Measurements from ENCODE around the gene CFAP90. TPM values are rescaled to one million over a fixed set of nuclear protein-coding genes. Genes with fewer than 3 reads are reported as not detected.

Gene CFAP90
- polyA plus RNA-seq, 1 donor from 2014 or later = 0.45 TPM

- Histone ChIP-seq H3K9ac (ENCODE audit: low read length) (no peak overlapping the region), H3K9me2 (ENCODE audit: insufficient read depth, low read length) (no peaks in the 10 kb centered on the region), H3K79me2 (replicated peaks; ENCODE audit: insufficient read depth, low read length) (no peaks in the 10 kb centered on the region), H3K27me3 (ENCODE audit: insufficient read depth, low read depth, low read length) (no peaks in the 10 kb centered on the region), H3K27ac (ENCODE audit: low read length) (no peak overlapping the region), H4K20me1 (ENCODE audit: insufficient read depth) (no peaks in the 10 kb centered on the region), H3F3A (ENCODE audit: insufficient read depth, low read length, poor library complexity, severe bottlenecking) (no peaks in the 10 kb centered on the region), H3K4me2 (ENCODE audit: low read length) (no peak overlapping the region), H3K36me3 (ENCODE audit: insufficient read depth, low read length) (no peaks in the 10 kb centered on the region), H2AFZ (ENCODE audit: low read depth, low read length) (no peak overlapping the region), H3K9me3 (ENCODE audit: low read length) (no peaks in the 10 kb centered on the region), H3K4me3 (ENCODE audit: low read length) (no peak overlapping the region)
- no peak for TF ChIP-seq POLR2AphosphoS5 (IDR thresholded peaks at IDR 0.05)
- TF ChIP-seq SMC3 (conservative IDR thresholded peaks at IDR 0.05; ENCODE audit: poor library complexity) = no peak
- no peak for TF ChIP-seq RAD21 (conservative IDR thresholded peaks at IDR 0.05)
- no peak for TF ChIP-seq REST (IDR thresholded peaks at IDR 0.05; ENCODE audit: borderline replicate concordance)
- no peak for TF ChIP-seq EZH2 (IDR thresholded peaks at IDR 0.05; ENCODE audit: borderline replicate concordance, insufficient read depth, low read length, poor library complexity, severe bottlenecking)
- no peak for TF ChIP-seq MXI1 (conservative IDR thresholded peaks at IDR 0.05; ENCODE audit: poor library complexity, severe bottlenecking)
- TF ChIP-seq EP300 (conservative IDR thresholded peaks at IDR 0.05; ENCODE audit: poor library complexity, severe bottlenecking) = no peak
- no peak for TF ChIP-seq CTCF (IDR thresholded peaks at IDR 0.05; ENCODE audit: poor library complexity, severe bottlenecking)
- no peak for TF ChIP-seq TAF1 (IDR thresholded peaks at IDR 0.05; ENCODE audit: low read depth)
Observed at GRCh38 chr5:7805379-7805778, 45.6 kb downstream of the CFAP90 start.

- Histone ChIP-seq H3K9me3 (ENCODE audit: low read length) (no peaks in the 10 kb centered on the region), H3K4me2 (ENCODE audit: low read length) (no peak overlapping the region), H3K9ac (ENCODE audit: low read length) (no peak overlapping the region), H3K27me3 (ENCODE audit: insufficient read depth, low read depth, low read length) (no peaks in the 10 kb centered on the region), H3F3A (ENCODE audit: insufficient read depth, low read length, poor library complexity, severe bottlenecking) (no peaks in the 10 kb centered on the region), H3K4me3 (ENCODE audit: low read length) (no peak overlapping the region), H4K20me1 (ENCODE audit: insufficient read depth) (no peaks in the 10 kb centered on the region), H3K36me3 (ENCODE audit: insufficient read depth, low read length) (no peaks in the 10 kb centered on the region), H3K27ac (ENCODE audit: low read length) (no peak overlapping the region), H3K79me2 (replicated peaks; ENCODE audit: insufficient read depth, low read length) (no peaks in the 10 kb centered on the region), H3K9me2 (ENCODE audit: insufficient read depth, low read length) (no peaks in the 10 kb centered on the region), H2AFZ (ENCODE audit: low read depth, low read length) (no peak overlapping the region)
- TF ChIP-seq REST (IDR thresholded peaks at IDR 0.05; ENCODE audit: borderline replicate concordance) (no peak), POLR2AphosphoS5 (IDR thresholded peaks at IDR 0.05) (no peak), EP300 (conservative IDR thresholded peaks at IDR 0.05; ENCODE audit: poor library complexity, severe bottlenecking) (no peak), EZH2 (IDR thresholded peaks at IDR 0.05; ENCODE audit: borderline replicate concordance, insufficient read depth, low read length, poor library complexity, severe bottlenecking) (no peak), MXI1 (conservative IDR thresholded peaks at IDR 0.05; ENCODE audit: poor library complexity, severe bottlenecking) (no peak)
Observed at GRCh38 chr5:7803937-7804336, 47.0 kb downstream of the CFAP90 start.

Data from neural cell (in vitro differentiated cells).